Neural progenitor cell (in vitro differentiated cells): ENCODE data around the gene IFNG-AS1.

Source experiments
- CTCF ChIP-seq: fragments of 200-600 bp; sonication (generic); IDR thresholded peaks from 2 replicates; pipeline ENCODE4 v1.5.1; 2017; ENCODE audit warnings: antibody characterized with exemption, mild to moderate bottlenecking
- EZH2 ChIP-seq: fragments of 200-600 bp; sonication (generic); IDR thresholded peaks from 2 replicates; pipeline ENCODE4 v1.6.1; 2017; ENCODE audit warnings: antibody characterized with exemption, mild to moderate bottlenecking, moderate library complexity
- EZH2phosphoT487 ChIP-seq: fragments of 200-600 bp; sonication (generic); IDR thresholded peaks from 2 replicates; pipeline ENCODE4 v1.6.1; 2017; ENCODE audit warnings: antibody characterized with exemption

- TF ChIP-seq CTCF (no peak), EZH2phosphoT487 (no peak), EZH2 (no peak)
Observed at GRCh38 chr12:68013181-68013580, 23.9 kb downstream of the IFNG-AS1 start.
